Measurements from ENCODE around the gene LCN9.

LCN9 gene

DNA sequence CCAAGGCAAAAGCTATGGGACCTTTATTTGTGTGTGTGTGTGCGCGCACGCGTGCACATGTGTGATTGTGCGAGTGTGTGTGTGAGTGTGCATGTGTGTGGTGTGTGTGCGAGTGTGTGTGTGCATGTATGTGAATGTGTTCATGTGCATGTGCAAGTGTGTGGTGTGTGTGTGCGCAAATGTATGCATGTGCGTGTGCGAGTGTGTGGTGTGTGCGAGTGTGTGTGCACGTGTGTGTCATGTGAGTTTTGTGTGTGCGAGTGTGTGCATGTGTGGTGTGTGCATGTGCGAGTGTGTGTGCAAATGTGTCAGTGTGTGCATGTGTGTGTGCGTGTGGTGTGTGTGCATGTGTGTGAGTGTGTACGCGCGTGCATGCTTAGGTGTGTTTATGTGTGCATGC is 12.7 kb upstream of the LCN9 start:
- TF ChIP-seq POLR2AphosphoS5 (IDR thresholded peaks at IDR 0.05; ENCODE audit: low read depth, low read length) = no peak
- TF ChIP-seq SIN3A (IDR thresholded peaks at IDR 0.05; ENCODE audit: borderline replicate concordance, insufficient read depth, low read length) = no peak
- TF ChIP-seq REST (IDR thresholded peaks at IDR 0.05; ENCODE audit: insufficient read depth in 1 of 2, low read depth in 2 of 2, low read length in 2 of 2) = no peak
- TF ChIP-seq TAF1 (IDR thresholded peaks at IDR 0.05; ENCODE audit: borderline replicate concordance, insufficient read depth, low read length) = no peak
- no peak for TF ChIP-seq FOXP2 (optimal IDR thresholded peaks at IDR 0.05; ENCODE audit: borderline replicate concordance, extremely low read depth, extremely low read length, insufficient read depth)

- TF ChIP-seq FOXP2 (optimal IDR thresholded peaks at IDR 0.05; ENCODE audit: borderline replicate concordance, extremely low read depth, extremely low read length, insufficient read depth) (no peak), REST (IDR thresholded peaks at IDR 0.05; ENCODE audit: insufficient read depth in 1 of 2, low read depth in 2 of 2, low read length in 2 of 2) (no peak), TAF1 (IDR thresholded peaks at IDR 0.05; ENCODE audit: borderline replicate concordance, insufficient read depth, low read length) (no peak), SIN3A (IDR thresholded peaks at IDR 0.05; ENCODE audit: borderline replicate concordance, insufficient read depth, low read length) (no peak)
Observed at GRCh38 chr9:135655317-135655716, 7.8 kb upstream of the LCN9 start.

DNA sequence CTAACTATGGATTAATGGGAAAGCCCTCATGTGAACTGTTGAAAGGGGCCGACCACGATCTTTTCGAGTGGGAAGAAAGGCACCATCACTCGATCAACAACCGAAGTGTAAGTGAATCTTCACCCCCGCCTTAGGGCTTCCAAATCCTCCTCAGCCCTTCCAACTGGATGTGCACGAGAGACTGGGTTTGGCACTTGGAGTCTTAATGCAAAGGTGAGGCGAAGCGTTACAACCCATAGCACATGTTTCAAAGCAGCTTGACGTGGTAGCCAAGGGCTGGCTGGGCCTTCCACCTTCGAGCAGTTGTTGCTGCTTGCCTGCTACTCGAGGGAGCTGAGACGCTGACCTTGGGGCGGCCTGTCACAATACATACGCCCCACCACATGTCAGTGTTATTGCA is 5.7 kb upstream of the LCN9 start:
- TF ChIP-seq POLR2AphosphoS5 (IDR thresholded peaks at IDR 0.05; ENCODE audit: low read depth, low read length) = no peak
- no peak for TF ChIP-seq SIN3A (IDR thresholded peaks at IDR 0.05; ENCODE audit: borderline replicate concordance, insufficient read depth, low read length)
- TF ChIP-seq FOXP2 (optimal IDR thresholded peaks at IDR 0.05; ENCODE audit: borderline replicate concordance, extremely low read depth, extremely low read length, insufficient read depth) = no peak
- TF ChIP-seq TAF1 (IDR thresholded peaks at IDR 0.05; ENCODE audit: borderline replicate concordance, insufficient read depth, low read length) = no peak
- TF ChIP-seq REST (IDR thresholded peaks at IDR 0.05; ENCODE audit: insufficient read depth in 1 of 2, low read depth in 2 of 2, low read length in 2 of 2) = no peak

GRCh38 chr9:135659252-135659651 is 3.9 kb upstream of the LCN9 start:
- TF ChIP-seq SIN3A (IDR thresholded peaks at IDR 0.05; ENCODE audit: borderline replicate concordance, insufficient read depth, low read length) (no peak), FOXP2 (optimal IDR thresholded peaks at IDR 0.05; ENCODE audit: borderline replicate concordance, extremely low read depth, extremely low read length, insufficient read depth) (no peak), POLR2AphosphoS5 (IDR thresholded peaks at IDR 0.05; ENCODE audit: low read depth, low read length) (no peak)

- TF ChIP-seq REST (IDR thresholded peaks at IDR 0.05; ENCODE audit: insufficient read depth in 1 of 2, low read depth in 2 of 2, low read length in 2 of 2) = no peak
- TF ChIP-seq POLR2AphosphoS5 (IDR thresholded peaks at IDR 0.05; ENCODE audit: low read depth, low read length) = no peak
- TF ChIP-seq SIN3A (IDR thresholded peaks at IDR 0.05; ENCODE audit: borderline replicate concordance, insufficient read depth, low read length) = no peak
- TF ChIP-seq TAF1 (IDR thresholded peaks at IDR 0.05; ENCODE audit: borderline replicate concordance, insufficient read depth, low read length) = no peak
- TF ChIP-seq FOXP2 (optimal IDR thresholded peaks at IDR 0.05; ENCODE audit: borderline replicate concordance, extremely low read depth, extremely low read length, insufficient read depth) = no peak
Observed at GRCh38 chr9:135660407-135660806, 2.7 kb upstream of the LCN9 start.
